OCI-LY1 (cell line): ENCODE data around the gene ZAP70.

Experiments used
- H2AFZ ChIP-seq: fragments of 200-600 bp; sonication (generic), shearing (Covaris generic); 2 replicates; pipeline ENCODE4 v1.6.0; 2014; ENCODE audit warnings: antibody characterized with exemption, mild to moderate bottlenecking, low read length
- H3F3A ChIP-seq: fragments of 200-600 bp; sonication (generic), shearing (Covaris generic); 2 replicates; pipeline ENCODE4 v1.6.0; 2014; ENCODE audit warnings: mild to moderate bottlenecking, antibody characterized with exemption, low read length, moderate library complexity; ENCODE audit not compliant: insufficient read depth
- H3K27ac ChIP-seq: fragments of 200-600 bp; sonication (generic); 2 replicates; pipeline ENCODE4 v1.5.1; 2014; ENCODE audit warnings: low read length, mixed run types, mild to moderate bottlenecking, low read depth; ENCODE audit not compliant: poor library complexity, severe bottlenecking
- H3K27me3 ChIP-seq: fragments of 200-600 bp; sonication (generic); 2 replicates; pipeline ENCODE4 v1.6.0; 2014; ENCODE audit warnings: antibody characterized with exemption, mild to moderate bottlenecking, low read length, moderate library complexity; ENCODE audit not compliant: insufficient read depth
- H3K36me3 ChIP-seq: fragments of 200-600 bp; sonication (generic); 2 replicates; pipeline ENCODE4 v1.6.1; 2014; ENCODE audit warnings: mild to moderate bottlenecking, antibody characterized with exemption, low read length, moderate library complexity, mixed read lengths; ENCODE audit not compliant: insufficient read depth
- H3K4me1 ChIP-seq: fragments of 200-600 bp; sonication (generic); 2 replicates; pipeline ENCODE4 v1.5.1; 2014; ENCODE audit warnings: mild to moderate bottlenecking, low read length, moderate library complexity; ENCODE audit not compliant: insufficient read depth, severe bottlenecking
- H3K4me2 ChIP-seq: fragments of 200-600 bp; sonication (generic), shearing (Covaris generic); 2 replicates; pipeline ENCODE4 v1.6.1; 2014; ENCODE audit warnings: low read length
- H3K4me3 ChIP-seq: fragments of 200-600 bp; sonication (generic); 2 replicates; pipeline ENCODE4 v1.5.1; 2014; ENCODE audit warnings: low read length, low read depth, mild to moderate bottlenecking, mixed read lengths; ENCODE audit not compliant: poor library complexity, severe bottlenecking
- H3K79me2 ChIP-seq: fragments of 200-600 bp; shearing (Covaris generic); 2 replicates; pipeline ENCODE4 v1.6.1; 2016; ENCODE audit warnings: mixed run types, low read length, mixed read lengths; ENCODE audit not compliant: insufficient read depth
- H3K9ac ChIP-seq: fragments of 200-600 bp; sonication (generic), shearing (Covaris generic); 2 replicates; pipeline ENCODE4 v1.6.1; 2014; ENCODE audit warnings: mild to moderate bottlenecking, low read length, mixed read lengths
- H3K9me2 ChIP-seq: fragments of 200-600 bp; sonication (generic), shearing (Covaris generic); 2 replicates; pipeline ENCODE4 v1.6.1; 2014; ENCODE audit warnings: low read depth, mild to moderate bottlenecking, low read length, mixed read lengths
- H3K9me3 ChIP-seq: fragments of 200-600 bp; shearing (Covaris generic); 2 replicates; pipeline ENCODE4 v1.6.1; 2014; ENCODE audit warnings: low read length, mixed read lengths
- H4K20me1 ChIP-seq: fragments of 200-600 bp; sonication (generic), shearing (Covaris generic); 2 replicates; pipeline ENCODE4 v1.6.0; 2016; ENCODE audit warnings: mild to moderate bottlenecking, low read length; ENCODE audit not compliant: insufficient read depth
- CTCF ChIP-seq: fragments of 200-600 bp; sonication (generic), shearing (Covaris generic); IDR thresholded peaks from 2 replicates; pipeline ENCODE4 v1.5.1; 2017; ENCODE audit warnings: mild to moderate bottlenecking, antibody characterized with exemption, low read length, moderate library complexity, mixed read lengths
- EZH2 ChIP-seq: fragments of 200-600 bp; sonication (generic), shearing (Covaris generic); IDR thresholded peaks from 2 replicates; pipeline ENCODE4 v1.8.0; 2017; ENCODE audit warnings: borderline replicate concordance, mixed run types, mild to moderate bottlenecking, antibody characterized with exemption, low read length, moderate library complexity, mixed read lengths

ZAP70 gene

GRCh38 chr2:97699765-97700444 lies 13.5 kb upstream of the ZAP70 start:
- Histone ChIP-seq H3K79me2 (no peaks in the 10 kb centered on the region), H3K36me3 (no peaks in the 10 kb centered on the region), H3K27me3 (no peaks in the 10 kb centered on the region), H3K9ac (no peak overlapping the region; the same call in 1 of the 2 replicates), H3K9me2 (no peaks in the 10 kb centered on the region), H3K4me3 (no peak overlapping the region), H3K4me2 (no peak overlapping the region), H2AFZ (no peak overlapping the region), H3K27ac (no peak overlapping the region), H3K9me3 (no peaks in the 10 kb centered on the region), H4K20me1 (no peaks in the 10 kb centered on the region), H3K4me1 (no peaks in the 10 kb centered on the region), H3F3A (no peaks in the 10 kb centered on the region)
- TF ChIP-seq EZH2 (no peak), CTCF (peak; percentile 64)

- H4K20me1 ChIP-seq = no peaks in the 10 kb centered on the region
- H3K4me2 ChIP-seq = no peak overlapping the region
- no peaks in the 10 kb centered on the region for H3K36me3 ChIP-seq
- H3K4me3 ChIP-seq = no peak overlapping the region
- TF ChIP-seq EZH2 (no peak), CTCF (no peak)
- H3K9ac ChIP-seq = no peak overlapping the region
- no peak overlapping the region for H2AFZ ChIP-seq
- no peak overlapping the region for H3K27ac ChIP-seq
- H3K9me2 ChIP-seq = no peaks in the 10 kb centered on the region
- no peaks in the 10 kb centered on the region for H3K4me1 ChIP-seq
- H3F3A ChIP-seq = no peaks in the 10 kb centered on the region
- no peaks in the 10 kb centered on the region for H3K79me2 ChIP-seq
- no peaks in the 10 kb centered on the region for H3K9me3 ChIP-seq
- H3K27me3 ChIP-seq = no peaks in the 10 kb centered on the region
Measured at GRCh38 chr2:97701186-97701585, 12.2 kb upstream of the ZAP70 start.

GRCh38 chr2:97701851-97702465 lies 11.4 kb upstream of the ZAP70 start:
- Histone ChIP-seq H3K4me2 (no peak overlapping the region), H3K36me3 (no peaks in the 10 kb centered on the region), H3K4me3 (no peak overlapping the region), H3K27me3 (no peaks in the 10 kb centered on the region), H3K9me3 (no peaks in the 10 kb centered on the region), H3K4me1 (no peaks in the 10 kb centered on the region), H3F3A (no peaks in the 10 kb centered on the region), H3K9me2 (no peaks in the 10 kb centered on the region), H3K9ac (no peak overlapping the region), H2AFZ (no peak overlapping the region), H4K20me1 (no peaks in the 10 kb centered on the region), H3K27ac (no peak overlapping the region), H3K79me2 (no peaks in the 10 kb centered on the region)
- TF ChIP-seq CTCF (no peak), EZH2 (no peak)
